SK-N-SH treated with all-trans-retinoic acid at 6 μM for 48 hours (cell line): ENCODE measurements around the gene CPA5.

Experiments used
- ATAC-seq: fragments of 200-7000 bp; cut with Tn5 transposase; 3 replicates; pipeline ENCODE4 v1.9.1; 2020; ENCODE audit warnings: mild to moderate bottlenecking, moderate library complexity
- ARNTL ChIP-seq: fragments of 450-650 bp; formaldehyde crosslinking; IDR thresholded peaks from 2 replicates; pipeline ENCODE4 v1.5.0; 2020; ENCODE audit warnings: low read depth, mild to moderate bottlenecking, moderate library complexity, borderline replicate concordance
- BACH2 ChIP-seq: fragments of 250-450 bp; sonication (Bioruptor Pico); IDR thresholded peaks from 2 replicates; pipeline ENCODE4 v1.9.0; 2021; ENCODE audit warnings: mild to moderate bottlenecking, borderline replicate concordance
- CREB5 ChIP-seq: fragments of 250-450 bp; sonication (Bioruptor Pico); IDR thresholded peaks from 2 replicates; pipeline ENCODE4 v1.5.1; 2020; ENCODE audit warnings: low read depth, mild to moderate bottlenecking, moderate library complexity
- CSDC2 ChIP-seq: fragments of 250-450 bp; sonication (Bioruptor Pico); IDR thresholded peaks from 2 replicates; pipeline ENCODE4 v1.5.0; 2020; ENCODE audit warnings: mild to moderate bottlenecking, moderate library complexity
- CSRNP3 ChIP-seq: fragments of 250-450 bp; sonication (Bioruptor Pico); IDR thresholded peaks from 2 replicates; pipeline ENCODE4 v1.5.1; 2021; ENCODE audit warnings: mild to moderate bottlenecking, moderate library complexity
- ESRRG ChIP-seq: fragments of 250-450 bp; sonication (Bioruptor Pico); IDR thresholded peaks from 2 replicates; pipeline ENCODE4 v1.6.1; 2021; ENCODE audit warnings: mild to moderate bottlenecking
- GLIS3 ChIP-seq: fragments of 250-450 bp; sonication (Bioruptor Pico); IDR thresholded peaks from 2 replicates; pipeline ENCODE4 v1.5.0; 2020; ENCODE audit warnings: mild to moderate bottlenecking, moderate library complexity
- ISL1 ChIP-seq: fragments of 250-450 bp; sonication (Bioruptor Pico); IDR thresholded peaks from 2 replicates; pipeline ENCODE4 v2.1.2; 2022; ENCODE audit warnings: mild to moderate bottlenecking, moderate library complexity
- OSR1 ChIP-seq: fragments of 250-450 bp; sonication (Bioruptor Pico); IDR thresholded peaks from 2 replicates; pipeline ENCODE4 v1.8.0; 2022; ENCODE audit warnings: moderate library complexity, mild to moderate bottlenecking, inconsistent platforms
- PATZ1 ChIP-seq: fragments of 250-450 bp; sonication (Bioruptor Pico); IDR thresholded peaks from 2 replicates; pipeline ENCODE4 v1.8.0; 2020; ENCODE audit warnings: mild to moderate bottlenecking, moderate library complexity, borderline replicate concordance
- POU6F1 ChIP-seq: fragments of 250-450 bp; sonication (Bioruptor Pico); IDR thresholded peaks from 2 replicates; pipeline ENCODE4 v1.8.0; 2021; ENCODE audit warnings: low read depth, mild to moderate bottlenecking, moderate library complexity, borderline replicate concordance
- PPARA ChIP-seq: fragments of 250-450 bp; sonication (Bioruptor Pico); IDR thresholded peaks from 2 replicates; pipeline ENCODE4 v1.5.0; 2020; ENCODE audit warnings: mild to moderate bottlenecking, borderline replicate concordance
- RARB ChIP-seq: fragments of 250-450 bp; sonication (Bioruptor Pico); IDR thresholded peaks from 2 replicates; pipeline ENCODE4 v1.8.0; 2021; ENCODE audit warnings: mild to moderate bottlenecking, moderate library complexity
- SNAI2 ChIP-seq: fragments of 250-450 bp; sonication (Bioruptor Pico); IDR thresholded peaks from 2 replicates; pipeline ENCODE4 v1.5.0; 2020; ENCODE audit warnings: mild to moderate bottlenecking, moderate library complexity
- TCF4 ChIP-seq: fragments of 250-450 bp; sonication (Bioruptor Pico); IDR thresholded peaks from 2 replicates; pipeline ENCODE4 v1.8.0; 2021; ENCODE audit warnings: mild to moderate bottlenecking, moderate library complexity, borderline replicate concordance
- TOX ChIP-seq: fragments of 250-450 bp; sonication (Bioruptor Pico); IDR thresholded peaks from 2 replicates; pipeline ENCODE4 v1.8.0; 2021; ENCODE audit warnings: mild to moderate bottlenecking, moderate library complexity, borderline replicate concordance
- TSHZ2 ChIP-seq: fragments of 250-450 bp; sonication (Bioruptor Pico); IDR thresholded peaks from 2 replicates; pipeline ENCODE4 v1.5.0; 2020; ENCODE audit warnings: mild to moderate bottlenecking, moderate library complexity
- ZC3H10 ChIP-seq: fragments of 250-450 bp; sonication (Bioruptor Pico); IDR thresholded peaks from 2 replicates; pipeline ENCODE4 v1.5.1; 2021; ENCODE audit warnings: mild to moderate bottlenecking, moderate library complexity
- ZFP3 ChIP-seq: fragments of 250-450 bp; sonication (Bioruptor Pico); IDR thresholded peaks from 2 replicates; pipeline ENCODE4 v1.5.0; 2020; ENCODE audit warnings: mild to moderate bottlenecking, moderate library complexity
- ZFP30 ChIP-seq: fragments of 450-650 bp; formaldehyde crosslinking; IDR thresholded peaks from 2 replicates; pipeline ENCODE4 v1.5.0; 2022; ENCODE audit warnings: mild to moderate bottlenecking, moderate library complexity
- ZNF565 ChIP-seq: fragments of 450-650 bp; formaldehyde crosslinking; conservative IDR thresholded peaks from 2 replicates; pipeline ENCODE4 v1.5.0; 2020; ENCODE audit warnings: low read depth, mild to moderate bottlenecking, moderate library complexity
- ZNF8 ChIP-seq: fragments of 450-650 bp; formaldehyde crosslinking; IDR thresholded peaks from 2 replicates; pipeline ENCODE4 v1.5.0; 2020; ENCODE audit warnings: mild to moderate bottlenecking, moderate library complexity

Gene CPA5

GRCh38 chr7:130346941-130347340, 2.3 kb downstream of the CPA5 start:
- no peak for TF ChIP-seq POU6F1 (CRISPR knock-in tag)
- TF ChIP-seq ISL1 (CRISPR knock-in tag): no peak
- TF ChIP-seq RARB (CRISPR knock-in tag): no peak
- TF ChIP-seq ZFP30 (CRISPR knock-in tag): no peak
- TF ChIP-seq ZNF565 (CRISPR knock-in tag): no peak
- no peak for TF ChIP-seq ESRRG (CRISPR knock-in tag)
- TF ChIP-seq SNAI2: no peak
- TF ChIP-seq ZC3H10: no peak
- TF ChIP-seq ZNF8 (CRISPR knock-in tag): no peak
- TF ChIP-seq BACH2: no peak
- TF ChIP-seq CSRNP3: no peak
- no peak for TF ChIP-seq CSDC2 (CRISPR knock-in tag)
- no peak for TF ChIP-seq OSR1 (CRISPR knock-in tag)
- no peak for TF ChIP-seq PATZ1 (CRISPR knock-in tag)
- TF ChIP-seq CREB5: no peak
- TF ChIP-seq PPARA: no peak
- TF ChIP-seq TOX: no peak
- no peak for TF ChIP-seq TSHZ2
- no peak for TF ChIP-seq ZFP3 (CRISPR knock-in tag)
- TF ChIP-seq TCF4 (CRISPR knock-in tag): no peak
- no peak for ATAC-seq

GRCh38 chr7:130349911-130350782, 5.5 kb downstream of the CPA5 start:
- ATAC-seq: no peak
- no peak for TF ChIP-seq ARNTL (CRISPR knock-in tag)
- TF ChIP-seq CREB5: no peak
- TF ChIP-seq SNAI2: no peak
- no peak for TF ChIP-seq TOX
- no peak for TF ChIP-seq ZC3H10
- no peak for TF ChIP-seq TSHZ2
- no peak for TF ChIP-seq OSR1 (CRISPR knock-in tag)
- TF ChIP-seq ISL1 (CRISPR knock-in tag): no peak
- no peak for TF ChIP-seq POU6F1 (CRISPR knock-in tag)
- no peak for TF ChIP-seq ZNF8 (CRISPR knock-in tag)
- no peak for TF ChIP-seq CSRNP3
- TF ChIP-seq GLIS3: no peak
